PC-9 (cell line): ENCODE measurements around the gene CD2AP.

Experiments
- EZH2 ChIP-seq: fragments of 200-600 bp; sonication (generic); IDR thresholded peaks from 2 replicates; pipeline ENCODE4 v1.8.0; 2017; ENCODE audit warnings: antibody characterized with exemption, low read depth
- TF ChIP-seq, protein P1 (sequence below): fragments of 200-600 bp; sonication (generic); conservative IDR thresholded peaks from 2 replicates; pipeline ENCODE4 v1.6.1; 2017; ENCODE audit warnings: mixed run types, antibody characterized with exemption, mild to moderate bottlenecking, moderate library complexity

DNA sequence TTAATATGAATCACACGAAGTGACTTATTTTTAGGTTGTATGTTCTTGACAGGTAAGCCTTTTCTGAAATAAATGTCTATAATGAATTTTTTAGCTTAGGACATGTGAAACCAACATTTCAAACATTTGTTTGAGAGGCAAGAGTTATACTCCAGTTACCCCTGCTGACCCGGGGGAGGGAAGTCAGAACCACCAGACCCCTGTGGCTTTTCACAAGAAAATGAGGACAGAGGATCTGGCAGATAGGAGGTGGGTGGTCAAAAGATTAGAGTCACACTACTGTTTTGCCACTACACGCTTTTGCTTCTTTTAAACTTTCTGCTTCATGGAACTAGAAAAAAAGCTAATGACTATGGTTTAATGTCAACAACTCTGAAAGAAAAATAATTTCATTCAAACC lies 193.3 kb downstream of the CD2AP start:
- TF ChIP-seq, protein P1, sequence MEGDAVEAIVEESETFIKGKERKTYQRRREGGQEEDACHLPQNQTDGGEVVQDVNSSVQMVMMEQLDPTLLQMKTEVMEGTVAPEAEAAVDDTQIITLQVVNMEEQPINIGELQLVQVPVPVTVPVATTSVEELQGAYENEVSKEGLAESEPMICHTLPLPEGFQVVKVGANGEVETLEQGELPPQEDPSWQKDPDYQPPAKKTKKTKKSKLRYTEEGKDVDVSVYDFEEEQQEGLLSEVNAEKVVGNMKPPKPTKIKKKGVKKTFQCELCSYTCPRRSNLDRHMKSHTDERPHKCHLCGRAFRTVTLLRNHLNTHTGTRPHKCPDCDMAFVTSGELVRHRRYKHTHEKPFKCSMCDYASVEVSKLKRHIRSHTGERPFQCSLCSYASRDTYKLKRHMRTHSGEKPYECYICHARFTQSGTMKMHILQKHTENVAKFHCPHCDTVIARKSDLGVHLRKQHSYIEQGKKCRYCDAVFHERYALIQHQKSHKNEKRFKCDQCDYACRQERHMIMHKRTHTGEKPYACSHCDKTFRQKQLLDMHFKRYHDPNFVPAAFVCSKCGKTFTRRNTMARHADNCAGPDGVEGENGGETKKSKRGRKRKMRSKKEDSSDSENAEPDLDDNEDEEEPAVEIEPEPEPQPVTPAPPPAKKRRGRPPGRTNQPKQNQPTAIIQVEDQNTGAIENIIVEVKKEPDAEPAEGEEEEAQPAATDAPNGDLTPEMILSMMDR, result no peak
- no peak for TF ChIP-seq EZH2
